Measurements from ENCODE around the gene CSRNP2. TPM values are rescaled to one million over a fixed set of nuclear protein-coding genes. Genes with fewer than 3 reads are reported as not detected.

Gene CSRNP2
- total RNA-seq, 4 donors from 2014 or later: 16.6 to 22.7 (median 18.7) TPM

GRCh38 chr12:51126297-51126696 lies 42.9 kb upstream of the CSRNP2 start:
- H3K4me3 ChIP-seq (ENCODE audit: low read depth, poor library complexity, severe bottlenecking): no peak overlapping the region
- TF ChIP-seq CTCF (IDR thresholded peaks at IDR 0.05) (no peak), POLR2A (IDR thresholded peaks at IDR 0.05) (no peak)
- 85 to 89% methylated on average over 2 of the region's 2 CpGs for WGBS, 2 donors
- intact Hi-C loops (cut with DNase I; ENCODE audit: low total_unique reads): no loop called here
- no peak for DNase-seq (ENCODE audit: low spot score in 2 of 2)

GRCh38 chr12:51124504-51124903 lies 41.1 kb upstream of the CSRNP2 start:
- TF ChIP-seq CTCF (IDR thresholded peaks at IDR 0.05) (no peak), POLR2A (IDR thresholded peaks at IDR 0.05) (no peak)
- WGBS, 2 donors: 97 to 98% methylated on average over 14 of the region's 14 CpGs
- intact Hi-C loops (cut with DNase I; ENCODE audit: low total_unique reads): no loop called here
- no peak overlapping the region for H3K4me3 ChIP-seq (ENCODE audit: low read depth, poor library complexity, severe bottlenecking)
- no peak for DNase-seq (ENCODE audit: low spot score in 2 of 2)

- no peak for DNase-seq (ENCODE audit: low spot score in 2 of 2)
- H3K4me3 ChIP-seq (ENCODE audit: low read depth, poor library complexity, severe bottlenecking): no peak overlapping the region
- intact Hi-C loops (cut with DNase I; ENCODE audit: low total_unique reads): no loop called here
- TF ChIP-seq CTCF (IDR thresholded peaks at IDR 0.05) (no peak), POLR2A (IDR thresholded peaks at IDR 0.05) (no peak)
These were observed 39.4 kb upstream of the CSRNP2 start for GRCh38 chr12:51122844-51123243.

GRCh38 chr12:51118706-51119105 lies 35.3 kb upstream of the CSRNP2 start:
- DNase-seq (ENCODE audit: low spot score in 2 of 2): no peak
- WGBS, 2 donors: 77 to 81% methylated on average over 3 of the region's 3 CpGs
- H3K4me3 ChIP-seq (ENCODE audit: low read depth, poor library complexity, severe bottlenecking): no peak overlapping the region
- intact Hi-C loops (cut with DNase I; ENCODE audit: low total_unique reads): no loop called here
- TF ChIP-seq CTCF (IDR thresholded peaks at IDR 0.05) (no peak), POLR2A (IDR thresholded peaks at IDR 0.05) (no peak)

GRCh38 chr12:51115533-51115932 lies 32.1 kb upstream of the CSRNP2 start:
- no peak overlapping the region for H3K4me3 ChIP-seq (ENCODE audit: low read depth, poor library complexity, severe bottlenecking)
- intact Hi-C loops (cut with DNase I; ENCODE audit: low total_unique reads): no loop called here
- DNase-seq (ENCODE audit: low spot score in 2 of 2): no peak
- no peak for TF ChIP-seq POLR2A (IDR thresholded peaks at IDR 0.05)
- no peak for TF ChIP-seq CTCF (IDR thresholded peaks at IDR 0.05)

- no peak for TF ChIP-seq POLR2A (IDR thresholded peaks at IDR 0.05)
- TF ChIP-seq CTCF (IDR thresholded peaks at IDR 0.05): no peak
- WGBS, 2 donors: 85 to 94% methylated on average over 4 of the region's 4 CpGs
- intact Hi-C loops (cut with DNase I; ENCODE audit: low total_unique reads): no loop called here
- H3K4me3 ChIP-seq (ENCODE audit: low read depth, poor library complexity, severe bottlenecking): no peak overlapping the region
- no peak for DNase-seq (ENCODE audit: low spot score in 2 of 2)
These were observed 24.7 kb upstream of the CSRNP2 start for GRCh38 chr12:51108136-51108535.

Data from lower leg skin (tissue), 4 donors.